GM19397 (cell line): ENCODE data around the gene PLIN5.

Experiments
- ATAC-seq: cut with Tn5 transposase; IDR thresholded peaks from one replicate; pipeline ENCODE4 v1.9.1; 2021; ENCODE audit warnings: mild to moderate bottlenecking, moderate library complexity; ENCODE audit not compliant: unreplicated experiment

Gene PLIN5

GRCh38 chr19:4506449-4507149 lies 28.4 kb downstream of the PLIN5 start:
- ATAC-seq: no peak

GRCh38 chr19:4505570-4506448 lies 29.2 kb downstream of the PLIN5 start:
- no peak for ATAC-seq

- ATAC-seq: no peak
Observed at GRCh38 chr19:4504891-4505569, 30.0 kb downstream of the PLIN5 start.

GRCh38 chr19:4504297-4504701 lies 30.7 kb downstream of the PLIN5 start:
- no peak for ATAC-seq

GRCh38 chr19:4503825-4504170 lies 31.2 kb downstream of the PLIN5 start:
- ATAC-seq: no peak

GRCh38 chr19:4503132-4503824 lies 31.7 kb downstream of the PLIN5 start:
- ATAC-seq: no peak

- no peak for ATAC-seq
Observed at GRCh38 chr19:4502282-4503131, 32.5 kb downstream of the PLIN5 start.

GRCh38 chr19:4501691-4502090 lies 33.3 kb downstream of the PLIN5 start:
- ATAC-seq: no peak

- no peak for ATAC-seq
Observed at GRCh38 chr19:4500841-4501591, 34.0 kb downstream of the PLIN5 start.

GRCh38 chr19:4499855-4500254 lies 35.2 kb downstream of the PLIN5 start:
- no peak for ATAC-seq

- no peak for ATAC-seq
Observed at GRCh38 chr19:4499318-4499717, 35.7 kb downstream of the PLIN5 start.

- ATAC-seq: no peak
Observed at GRCh38 chr19:4498694-4499093, 36.3 kb downstream of the PLIN5 start.

- ATAC-seq: no peak
Observed at GRCh38 chr19:4497770-4498389, 37.1 kb downstream of the PLIN5 start.

GRCh38 chr19:4496304-4496703 lies 38.7 kb downstream of the PLIN5 start:
- no peak for ATAC-seq

GRCh38 chr19:4495471-4495870 lies 39.6 kb downstream of the PLIN5 start:
- ATAC-seq: no peak

- ATAC-seq: no peak
Observed at GRCh38 chr19:4494691-4495064, 40.3 kb downstream of the PLIN5 start.

GRCh38 chr19:4493929-4494690 lies 40.9 kb downstream of the PLIN5 start:
- no peak for ATAC-seq
